ENCODE results near the gene TCP10L. TPM values are rescaled to one million over a fixed set of nuclear protein-coding genes. Genes with fewer than 3 reads are reported as not detected.

Gene TCP10L
- total and polyA plus RNA-seq, 2 of the 8 experiments (the other 6 are each of a cell fraction or from before 2014, with no cell fraction given) = 0.45 to 0.99 TPM

DNA sequence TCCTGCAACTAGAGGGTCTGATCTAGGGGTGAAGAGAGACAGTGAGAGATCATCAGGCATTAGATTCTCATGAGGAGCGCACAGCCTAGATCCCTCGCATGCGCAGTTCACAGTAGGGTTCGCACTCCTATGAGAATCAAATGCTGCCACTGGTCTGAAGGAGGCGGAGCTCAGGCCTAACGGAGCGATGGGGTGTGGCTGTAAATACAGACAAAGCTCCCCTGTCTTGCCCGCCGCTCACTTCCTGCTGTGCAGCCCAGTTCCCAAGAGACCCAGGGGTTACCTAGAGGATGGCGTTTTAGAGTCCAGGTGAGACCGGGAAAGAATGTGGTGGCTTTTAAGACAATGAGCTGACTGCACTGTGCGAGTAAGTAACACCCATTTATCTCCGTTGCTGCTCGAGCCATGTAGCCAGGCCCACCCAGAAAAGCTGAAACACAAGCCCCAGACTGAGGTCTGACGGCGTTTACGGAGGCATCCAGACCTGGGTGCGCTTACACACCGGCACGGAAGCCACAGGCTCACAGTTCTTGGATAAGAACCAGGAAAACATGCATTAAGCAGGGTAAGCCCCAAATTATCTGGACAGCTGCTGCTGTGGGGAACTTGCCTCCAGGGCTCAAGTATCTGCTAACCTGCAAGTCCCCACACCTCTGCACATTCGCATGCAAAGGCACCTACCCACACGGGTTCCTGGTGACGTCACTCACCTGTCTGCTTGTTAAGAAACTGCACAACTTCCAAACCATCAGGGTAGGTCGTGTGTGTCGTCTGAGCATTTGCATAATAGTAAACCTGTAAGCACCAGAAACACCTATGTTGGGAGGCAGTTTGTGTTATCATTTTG is 12.5 kb downstream of the TCP10L start (continued):
- no peak for TF ChIP-seq RNF2 (IDR thresholded peaks at IDR 0.05; ENCODE audit: borderline replicate concordance, low read depth, low read length, missing control alignments, poor library complexity, severe bottlenecking)

Measured in H1 (cell line).